Measurements from ENCODE around the gene GDAP2.

- no peak for TF ChIP-seq CTCF (IDR thresholded peaks at IDR 0.05)
- TF ChIP-seq ZFX (IDR thresholded peaks at IDR 0.05; ENCODE audit: borderline replicate concordance): no peak
Observed at GRCh38 chr1:117817629-117818028, 111.8 kb downstream of the GDAP2 start.
